MCF 10A (cell line): ENCODE results near the gene NFIA. TPM values are rescaled to one million over a fixed set of nuclear protein-coding genes. Genes with fewer than 3 reads are reported as not detected.

Source experiments
- BruUV-seq: library from RNA; stranded (reverse); fragments of 400-500 nt; replicated peaks from 2 replicates; lab custom pipeline; 2021; lab: Mats Ljungman, UMichigan
- CTCF ChIA-PET: fragments of 300-600 bp; sonication (Branson Sonifier 250); formaldehyde crosslinking; extraction: SDS; loops from one replicate; lab custom pipeline; 2021; ENCODE audit warnings: antibody characterized with exemption, inconsistent platforms; lab: Yijun Ruan, JAX
- POLR2A ChIA-PET: fragments of 300-600, 350-650 bp; sonication (Branson Sonifier 250); formaldehyde crosslinking; extraction: SDS; loops from one replicate; lab custom pipeline; 2020; ENCODE audit warnings: antibody characterized with exemption, inconsistent platforms; lab: Yijun Ruan, JAX
- DNase-seq: peaks from one replicate; pipeline ENCODE4 v3.0.0-alpha.2; 2018; ENCODE audit not compliant: unreplicated experiment
- H3K27ac Mint-ChIP-seq: one replicate; pipeline ENCODE4 v1.8.0; 2022; ENCODE audit warnings: mild to moderate bottlenecking, low read depth, mixed read lengths; ENCODE audit not compliant: unreplicated experiment
- H3K27me3 Mint-ChIP-seq: one replicate; pipeline ENCODE4 v1.8.0; 2022; ENCODE audit warnings: mixed read lengths; ENCODE audit not compliant: insufficient read depth, unreplicated experiment
- H3K36me3 Mint-ChIP-seq: one replicate; pipeline ENCODE4 v1.8.0; 2022; ENCODE audit warnings: mild to moderate bottlenecking, moderate library complexity, mixed read lengths; ENCODE audit not compliant: insufficient read depth, unreplicated experiment
- H3K4me1 Mint-ChIP-seq: one replicate; pipeline ENCODE4 v1.8.0; 2022; ENCODE audit warnings: mixed read lengths; ENCODE audit not compliant: insufficient read depth, unreplicated experiment
- H3K4me3 Mint-ChIP-seq: one replicate; pipeline ENCODE4 v1.8.0; 2022; ENCODE audit warnings: mild to moderate bottlenecking, moderate library complexity, mixed read lengths; ENCODE audit not compliant: unreplicated experiment
- H3K9me3 Mint-ChIP-seq: one replicate; pipeline ENCODE4 v1.8.0; 2022; ENCODE audit warnings: mixed read lengths; ENCODE audit not compliant: unreplicated experiment
- intact Hi-C: fragments of 100-400 bp; cut with micrococcal nuclease; formaldehyde crosslinking; loops from 2 replicates; pipeline ENCODE4 v1.14.1; 2022
- total RNA-seq: library from RNA; stranded (reverse); gene quantifications from 2 replicates; pipeline ENCODE4 v1.2.3, GENCODE V29; 2022
- TF ChIP-seq, protein P1 (sequence below): fragments of 200-600 bp; IDR thresholded peaks from one replicate; pipeline ENCODE4 v1.8.0; 2022; ENCODE audit warnings: antibody characterized with exemption, mild to moderate bottlenecking; ENCODE audit not compliant: unreplicated experiment

The NFIA gene
- total RNA-seq, 1 experiment from 2014 or later, result 54.8 TPM

DNA sequence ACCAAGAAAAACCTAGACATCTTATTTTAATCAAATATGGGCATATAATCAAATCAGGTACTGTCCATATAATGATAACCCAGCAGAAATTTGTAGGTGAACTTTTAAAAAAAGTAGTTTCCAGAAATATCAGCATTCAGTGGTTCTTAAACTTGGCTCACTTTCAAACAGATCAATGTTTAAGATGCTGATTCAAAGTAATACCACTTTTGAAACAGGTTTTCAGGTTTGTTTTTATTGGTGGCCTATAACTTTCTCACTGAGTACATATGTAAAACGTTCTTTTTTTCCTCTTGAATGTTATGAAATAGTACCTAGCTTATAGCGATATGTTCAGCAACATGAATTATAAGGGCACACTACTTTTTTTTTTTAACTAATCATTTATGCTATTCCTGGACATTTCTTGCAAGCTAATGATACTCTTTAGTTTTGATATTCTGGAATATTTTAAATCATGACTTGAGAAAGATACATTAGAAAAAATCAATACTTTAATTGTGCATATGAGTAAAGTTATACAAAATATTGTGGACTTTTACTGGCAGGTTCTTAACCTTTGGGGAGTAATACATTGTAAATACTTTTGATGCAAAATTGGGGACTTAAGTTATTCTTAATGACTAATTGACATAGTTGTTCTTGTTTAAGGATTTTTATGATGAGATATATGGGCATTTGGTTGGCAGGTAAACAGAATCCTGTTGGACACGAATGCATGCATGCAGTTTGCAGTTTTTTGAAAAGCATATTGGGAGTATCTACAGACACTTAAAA is 3.0 kb downstream of the NFIA start:
- ChIA-PET CTCF (interaction anchor here (1.0 to 2.8 kb wide), 5 partner anchors 35 to 659 kb away, joined by 3 to 12 read pairs (median 8); no protein-coding TSS in a partner anchor), POLR2A (interaction anchor here (0.8 to 3.4 kb wide), 19 partner anchors 8 to 658 kb away, joined by 3 to 56 read pairs (median 4); no protein-coding TSS in a partner anchor)
- H3K4me1 Mint-ChIP-seq, result peaks cover 15% of the 10 kb centered on the region
- no TSS peak for BruUV-seq
- H3K36me3 Mint-ChIP-seq, result peaks cover 23% of the 10 kb centered on the region
- no peaks in the 10 kb centered on the region for H3K9me3 Mint-ChIP-seq
- TF ChIP-seq, protein P1, sequence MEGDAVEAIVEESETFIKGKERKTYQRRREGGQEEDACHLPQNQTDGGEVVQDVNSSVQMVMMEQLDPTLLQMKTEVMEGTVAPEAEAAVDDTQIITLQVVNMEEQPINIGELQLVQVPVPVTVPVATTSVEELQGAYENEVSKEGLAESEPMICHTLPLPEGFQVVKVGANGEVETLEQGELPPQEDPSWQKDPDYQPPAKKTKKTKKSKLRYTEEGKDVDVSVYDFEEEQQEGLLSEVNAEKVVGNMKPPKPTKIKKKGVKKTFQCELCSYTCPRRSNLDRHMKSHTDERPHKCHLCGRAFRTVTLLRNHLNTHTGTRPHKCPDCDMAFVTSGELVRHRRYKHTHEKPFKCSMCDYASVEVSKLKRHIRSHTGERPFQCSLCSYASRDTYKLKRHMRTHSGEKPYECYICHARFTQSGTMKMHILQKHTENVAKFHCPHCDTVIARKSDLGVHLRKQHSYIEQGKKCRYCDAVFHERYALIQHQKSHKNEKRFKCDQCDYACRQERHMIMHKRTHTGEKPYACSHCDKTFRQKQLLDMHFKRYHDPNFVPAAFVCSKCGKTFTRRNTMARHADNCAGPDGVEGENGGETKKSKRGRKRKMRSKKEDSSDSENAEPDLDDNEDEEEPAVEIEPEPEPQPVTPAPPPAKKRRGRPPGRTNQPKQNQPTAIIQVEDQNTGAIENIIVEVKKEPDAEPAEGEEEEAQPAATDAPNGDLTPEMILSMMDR, result no peak
- intact Hi-C loops, result loop anchor here (10.0 kb wide), 1 partner anchor 139 kb away; no protein-coding TSS in a partner anchor
- H3K27ac Mint-ChIP-seq, result peak overlapping the region; percentile 96
- DNase-seq, result peak; percentile 9
- H3K4me3 Mint-ChIP-seq, result peak overlapping the region; percentile 88
- no peaks in the 10 kb centered on the region for H3K27me3 Mint-ChIP-seq

DNA sequence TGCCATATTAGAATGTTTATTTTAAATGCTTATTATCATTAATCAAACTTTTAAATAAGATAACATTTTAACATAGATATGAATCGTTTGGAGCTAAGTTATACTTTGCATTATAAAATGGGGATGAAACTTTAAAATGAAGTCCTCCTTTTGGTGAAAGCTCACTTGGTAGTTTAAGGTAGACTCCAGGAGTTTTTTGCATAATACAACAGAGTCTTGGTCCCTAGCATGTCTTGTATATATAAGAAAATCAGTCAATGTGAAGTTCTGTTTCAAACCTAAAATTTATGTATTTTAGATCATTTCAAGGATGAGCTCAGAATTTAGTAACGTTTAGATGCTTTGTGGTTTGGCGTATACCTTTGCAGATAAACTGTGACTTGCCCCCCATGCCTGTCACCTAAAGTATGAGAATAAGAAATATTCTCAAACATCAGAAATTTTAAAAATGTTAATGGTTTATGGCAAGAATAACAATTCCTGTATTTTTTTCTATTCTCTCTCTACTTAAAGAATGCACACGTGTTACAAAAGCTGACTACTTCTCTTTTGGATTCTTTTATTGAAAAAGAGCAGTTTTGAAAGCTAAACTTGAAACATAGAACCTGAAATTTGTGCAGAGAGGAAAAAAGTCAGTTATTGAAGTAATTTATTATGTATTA is 3.8 kb downstream of the NFIA start:
- BruUV-seq, result no TSS peak
- Mint-ChIP-seq H3K36me3 (peaks cover 30% of the 10 kb centered on the region), H3K27ac (peak overlapping the region; percentile 96), H3K9me3 (no peaks in the 10 kb centered on the region), H3K4me3 (peak overlapping the region; percentile 88), H3K27me3 (no peaks in the 10 kb centered on the region), H3K4me1 (peaks cover 11% of the 10 kb centered on the region)
- intact Hi-C loops, result loop anchor here (10.0 kb wide), 1 partner anchor 139 kb away; no protein-coding TSS in a partner anchor
- TF ChIP-seq, protein P1, result no peak
- POLR2A ChIA-PET, result interaction anchor here (0.8 to 3.4 kb wide), 17 partner anchors 8 to 657 kb away, joined by 3 to 56 read pairs (median 4); no protein-coding TSS in a partner anchor
- no peak for DNase-seq
- CTCF ChIA-PET, result interaction anchor here (0.6 to 2.8 kb wide), 7 partner anchors 8 to 658 kb away, joined by 3 to 12 read pairs (median 4); no protein-coding TSS in a partner anchor

DNA sequence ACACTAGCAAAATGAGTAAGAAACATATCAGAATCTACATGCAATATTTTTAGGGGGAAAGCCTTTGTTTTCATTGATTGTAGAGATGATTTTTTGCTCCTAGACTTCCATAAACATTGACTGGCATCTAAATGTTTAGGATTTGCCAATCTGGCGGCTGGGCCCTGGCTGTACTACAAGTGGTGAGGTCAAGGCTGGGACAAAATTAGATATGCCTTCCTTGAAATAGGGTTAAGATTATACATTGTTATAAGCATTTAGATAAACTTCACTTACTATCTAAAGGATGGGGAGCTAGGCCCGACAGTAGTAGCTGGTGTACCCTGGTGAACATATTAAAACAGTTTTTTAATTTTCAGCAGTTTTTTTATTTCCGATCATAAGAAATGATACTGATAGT is 5.2 kb downstream of the NFIA start:
- intact Hi-C loops, result loop anchor here (10.0 kb wide), 1 partner anchor 137 kb away; no protein-coding TSS in a partner anchor
- Mint-ChIP-seq H3K27me3 (no peaks in the 10 kb centered on the region), H3K27ac (peak overlapping the region; percentile 19), H3K9me3 (no peaks in the 10 kb centered on the region), H3K36me3 (peaks cover 37% of the 10 kb centered on the region), H3K4me3 (no peak overlapping the region), H3K4me1 (peaks cover 15% of the 10 kb centered on the region)
- no peak for DNase-seq
- no TSS peak for BruUV-seq
- ChIA-PET POLR2A (interaction anchor here (0.9 kb wide), 1 partner anchor 10 kb away, joined by 4 read pairs; no protein-coding TSS in a partner anchor), CTCF (interaction anchor here (0.7 kb wide), 1 partner anchor 88 kb away, joined by 4 read pairs; no protein-coding TSS in a partner anchor)
- TF ChIP-seq, protein P1, result no peak
